A673 (cell line): ENCODE results near the gene DIP2C. TPM values are rescaled to one million over a fixed set of nuclear protein-coding genes. Genes with fewer than 3 reads are reported as not detected.
"Not testable (repeated sequence)": the region's sequence is repeated elsewhere in the genome, so short reads cannot be mapped to it uniquely, and the experiment has no call there.

ENCODE experiments used
- BruUV-seq: library from RNA; stranded (reverse); fragments of 400-500 nt; replicated peaks from 2 replicates; lab custom pipeline; 2021; lab: Mats Ljungman, UMichigan
- CTCF ChIA-PET: fragments of 300-600 bp; sonication (Branson Sonifier 250); formaldehyde crosslinking; loops from one replicate; lab custom pipeline; 2022; ENCODE audit warnings: antibody characterized with exemption; lab: Charles Lee
- POLR2A ChIA-PET: fragments of 300-600 bp; sonication (Branson Sonifier 250); formaldehyde crosslinking; loops from one replicate; lab custom pipeline; 2022; ENCODE audit warnings: antibody characterized with exemption; ENCODE audit not compliant: low non-redundant PET; lab: Charles Lee
- DNase-seq: peaks from one replicate; pipeline ENCODE4 v3.0.0-alpha.2; 2015; ENCODE audit warnings: low spot score
- H3K27ac ChIP-seq: fragments of 200-600 bp; sonication (generic); 2 replicates; pipeline ENCODE4 v1.5.1; 2016; ENCODE audit warnings: mixed run types, low read depth, mild to moderate bottlenecking, mixed read lengths, antibody characterized with exemption, low read length; ENCODE audit not compliant: poor library complexity, severe bottlenecking
- H3K27me3 ChIP-seq: fragments of 200-600 bp; sonication (generic); replicated peaks from 2 replicates; pipeline ENCODE4 v1.6.1; 2017; ENCODE audit warnings: mixed run types, low read depth, mild to moderate bottlenecking, mixed read lengths, antibody characterized with exemption, low read length; ENCODE audit not compliant: insufficient read depth, poor library complexity
- H3K36me3 ChIP-seq: fragments of 200-600 bp; sonication (generic); 2 replicates; pipeline ENCODE4 v1.6.1; 2016; ENCODE audit warnings: mixed run types, mild to moderate bottlenecking, mixed read lengths, antibody characterized with exemption, low read length; ENCODE audit not compliant: insufficient read depth, poor library complexity, severe bottlenecking
- H3K4me1 ChIP-seq: fragments of 200-600 bp; sonication (generic); 2 replicates; pipeline ENCODE4 v1.6.1; 2017; ENCODE audit warnings: mixed run types, mild to moderate bottlenecking, mixed read lengths, antibody characterized with exemption, low read length; ENCODE audit not compliant: insufficient read depth, poor library complexity, severe bottlenecking
- H3K4me3 ChIP-seq: fragments of 200-600 bp; sonication (generic); 2 replicates; pipeline ENCODE4 v1.5.1; 2016; ENCODE audit warnings: low read depth, mixed run types, mild to moderate bottlenecking, mixed read lengths, low read length; ENCODE audit not compliant: poor library complexity, severe bottlenecking
- H3K9me3 ChIP-seq: fragments of 200-600 bp; sonication (generic); 2 replicates; pipeline ENCODE4 v1.6.1; 2016; ENCODE audit warnings: mixed run types, low read depth, mild to moderate bottlenecking, mixed read lengths, antibody characterized with exemption, low read length; ENCODE audit not compliant: poor library complexity, severe bottlenecking
- CTCF ChIP-seq: fragments of 300-800, 200-600 bp; sonication (generic); conservative IDR thresholded peaks from 2 replicates; pipeline ENCODE4 v1.5.1; 2017; ENCODE audit warnings: low read depth, mild to moderate bottlenecking, antibody characterized with exemption, low read length, moderate library complexity, mixed read lengths
- EZH2 ChIP-seq: fragments of 200-600 bp; sonication (generic); IDR thresholded peaks from 2 replicates; pipeline ENCODE4 v1.6.1; 2017; ENCODE audit warnings: borderline replicate concordance, low read depth, mild to moderate bottlenecking, mixed read lengths, antibody characterized with exemption, low read length; ENCODE audit not compliant: poor library complexity, severe bottlenecking
- intact Hi-C: fragments of 100-400 bp; cut with micrococcal nuclease; formaldehyde crosslinking; loops from one replicate; pipeline ENCODE4 v1.10.0; 2022; ENCODE audit not compliant: unreplicated experiment
- total RNA-seq: library from RNA; stranded (reverse); gene quantifications from 2 replicates; pipeline ENCODE4 v1.2.3, GENCODE V29; 2021

Gene DIP2C
- total RNA-seq, 1 experiment from 2014 or later: 13.2 TPM

- H3K4me3 ChIP-seq: no peak overlapping the region
- H3K9me3 ChIP-seq: no peaks in the 10 kb centered on the region
- TF ChIP-seq CTCF: no peak
- no peak for TF ChIP-seq EZH2
- no peak overlapping the region for H3K27ac ChIP-seq
- H3K27me3 ChIP-seq: no peaks in the 10 kb centered on the region
- ChIA-PET CTCF (no interaction called here), POLR2A (no interaction called here)
- intact Hi-C loops: no loop called here
- no peak for DNase-seq
- BruUV-seq: no TSS peak
- H3K4me1 ChIP-seq: no peaks in the 10 kb centered on the region
- no peaks in the 10 kb centered on the region for H3K36me3 ChIP-seq
These were observed 156.3 kb downstream of the DIP2C start for GRCh38 chr10:533186-533585.

GRCh38 chr10:532331-532730, 157.1 kb downstream of the DIP2C start:
- DNase-seq, BruUV-seq, CTCF ChIA-PET, intact Hi-C loops, H3K4me3 ChIP-seq, H3K4me1 ChIP-seq, H3K27ac ChIP-seq, H3K9me3 ChIP-seq, POLR2A ChIA-PET, H3K36me3 ChIP-seq, H3K27me3 ChIP-seq: not testable (repeated sequence)

- H3K9me3 ChIP-seq: no peaks in the 10 kb centered on the region
- H3K27me3 ChIP-seq: no peaks in the 10 kb centered on the region
- BruUV-seq: no TSS peak
- POLR2A ChIA-PET: no interaction called here
- H3K4me3 ChIP-seq: no peak overlapping the region
- no peak for DNase-seq
- no peaks in the 10 kb centered on the region for H3K4me1 ChIP-seq
- H3K27ac ChIP-seq: no peak overlapping the region
- TF ChIP-seq CTCF (no peak), EZH2 (no peak)
- intact Hi-C loops: no loop called here
- CTCF ChIA-PET: no interaction called here
- H3K36me3 ChIP-seq: no peaks in the 10 kb centered on the region
These were observed 157.9 kb downstream of the DIP2C start for GRCh38 chr10:531541-531940.

GRCh38 chr10:530717-531116, 158.8 kb downstream of the DIP2C start:
- no peaks in the 10 kb centered on the region for H3K27me3 ChIP-seq
- no peaks in the 10 kb centered on the region for H3K36me3 ChIP-seq
- no peaks in the 10 kb centered on the region for H3K9me3 ChIP-seq
- H3K4me3 ChIP-seq: no peak overlapping the region
- BruUV-seq: no TSS peak
- no peak for DNase-seq
- ChIA-PET POLR2A (no interaction called here), CTCF (no interaction called here)
- H3K27ac ChIP-seq: no peak overlapping the region
- intact Hi-C loops: no loop called here
- no peaks in the 10 kb centered on the region for H3K4me1 ChIP-seq
- TF ChIP-seq CTCF (no peak), EZH2 (no peak)
